Trophoblast cell (in vitro differentiated cells and primary cell): ENCODE data around the gene RASA1.
"Not testable (repeated sequence)": the region's sequence is repeated elsewhere in the genome, so short reads cannot be mapped to it uniquely, and the experiment has no call there.

ENCODE experiments used
- DNase-seq, 2 donors: peaks; one replicate each; pipeline ENCODE4 v3.0.0-alpha.2; 2016
- H2AFZ ChIP-seq: 2 replicates; pipeline ENCODE4 v1.6.1; 2013; ENCODE audit warnings: low read length, moderate library complexity, mild to moderate bottlenecking; ENCODE audit not compliant: insufficient read depth, poor library complexity
- H2AK5ac ChIP-seq: 2 replicates; pipeline ENCODE4 v1.6.1; 2013; ENCODE audit warnings: mild to moderate bottlenecking, low read length
- H2BK120ac ChIP-seq: 2 replicates; pipeline ENCODE4 v1.6.1; 2013; ENCODE audit warnings: low read length, mild to moderate bottlenecking, moderate library complexity; ENCODE audit not compliant: insufficient read depth, poor library complexity
- H2BK12ac ChIP-seq: 2 replicates; pipeline ENCODE4 v1.6.1; 2013; ENCODE audit warnings: mild to moderate bottlenecking, low read length, moderate library complexity
- H2BK5ac ChIP-seq: 2 replicates; pipeline ENCODE4 v1.6.1; 2013; ENCODE audit warnings: low read length, low read depth, moderate library complexity, mild to moderate bottlenecking; ENCODE audit not compliant: poor library complexity
- H3K14ac ChIP-seq: 2 replicates; pipeline ENCODE4 v1.6.1; 2013; ENCODE audit warnings: mild to moderate bottlenecking, low read length
- H3K18ac ChIP-seq: 2 replicates; pipeline ENCODE4 v1.6.1; 2013; ENCODE audit warnings: mild to moderate bottlenecking, low read length
- H3K23ac ChIP-seq: 2 replicates; pipeline ENCODE4 v1.6.1; 2013; ENCODE audit warnings: low read length
- H3K27ac ChIP-seq: 2 replicates; pipeline ENCODE4 v1.5.1; 2013; ENCODE audit warnings: low read depth, mild to moderate bottlenecking, inconsistent platforms, low read length, moderate library complexity
- H3K27me3 ChIP-seq: 2 replicates; pipeline ENCODE4 v1.6.1; 2013; ENCODE audit warnings: inconsistent platforms, mild to moderate bottlenecking, low read length, moderate library complexity; ENCODE audit not compliant: insufficient read depth
- H3K36me3 ChIP-seq, 2 experiments: 1 replicate in 1 of 2; 2 replicates in 1 of 2; pipeline ENCODE4 v1.6.1; 2013; ENCODE audit warnings: low read length in 2 of 2, mild to moderate bottlenecking in 2 of 2, moderate library complexity in 1 of 2; ENCODE audit not compliant: insufficient read depth in 2 of 2, control insufficient read depth in 1 of 2
- H3K4ac ChIP-seq: 2 replicates; pipeline ENCODE4 v1.6.1; 2013; ENCODE audit warnings: low read depth, mild to moderate bottlenecking, low read length, moderate library complexity
- H3K4me1 ChIP-seq, 2 experiments: 1 replicate in 1 of 2; 2 replicates in 1 of 2; pipeline ENCODE4 v1.6.1; 2013; ENCODE audit warnings: low read length in 2 of 2, mild to moderate bottlenecking in 2 of 2, moderate library complexity in 1 of 2; ENCODE audit not compliant: insufficient read depth in 2 of 2, control insufficient read depth in 1 of 2
- H3K4me2 ChIP-seq: 2 replicates; pipeline ENCODE4 v1.6.1; 2013; ENCODE audit warnings: inconsistent platforms, mild to moderate bottlenecking, low read length, moderate library complexity
- H3K4me3 ChIP-seq: 2 replicates; pipeline ENCODE4 v1.5.1; 2013; ENCODE audit warnings: mild to moderate bottlenecking, low read depth, low read length, inconsistent platforms
- H3K79me1 ChIP-seq: one replicate; pipeline ENCODE4 v1.6.1; 2013; ENCODE audit warnings: low read length
- H3K79me2 ChIP-seq: 2 replicates; pipeline ENCODE4 v1.6.1; 2013; ENCODE audit warnings: low read length, mild to moderate bottlenecking; ENCODE audit not compliant: control insufficient read depth, insufficient read depth, poor library complexity
- H3K9ac ChIP-seq: 2 replicates; pipeline ENCODE4 v1.6.1; 2013; ENCODE audit warnings: mild to moderate bottlenecking, low read length
- H3K9me3 ChIP-seq: 2 replicates; pipeline ENCODE4 v1.6.1; 2013; ENCODE audit warnings: low read depth, mild to moderate bottlenecking, control low read depth, inconsistent platforms, low read length; ENCODE audit not compliant: insufficient read depth
- H4K12ac ChIP-seq: 2 replicates; pipeline ENCODE4 v1.6.1; 2013; ENCODE audit warnings: low read depth, mild to moderate bottlenecking, low read length, moderate library complexity
- H4K8ac ChIP-seq: 2 replicates; pipeline ENCODE4 v1.6.1; 2013; ENCODE audit warnings: low read depth, mild to moderate bottlenecking, low read length, moderate library complexity
- H4K91ac ChIP-seq: one replicate; pipeline ENCODE4 v1.6.1; 2013; ENCODE audit warnings: low read depth, mild to moderate bottlenecking, low read length, moderate library complexity
- WGBS: extraction: QIAGEN DNeasy Blood & Tissue Kit; methylation state at CpG from one replicate; pipeline ENCODE4 v1.1.7; 2013; ENCODE audit warnings: missing lambda C conversion rate; ENCODE audit not compliant: insufficient read length, insufficient coverage; ENCODE audit errors: extremely low coverage; 5-methylcytosine and 5-hydroxymethylcytosine counted together

Gene RASA1

GRCh38 chr5:87268970-87269377, 1.3 kb downstream of the RASA1 start:
- H3K4me2 ChIP-seq = peak overlapping the region; percentile 89
- no peaks in the 10 kb centered on the region for H3K27me3 ChIP-seq
- H2AFZ ChIP-seq = no peak overlapping the region
- H3K79me2 ChIP-seq = peaks cover 19% of the 10 kb centered on the region
- peak overlapping the region; percentile 99 for H3K9ac ChIP-seq
- H3K14ac ChIP-seq = no peak overlapping the region
- H3K23ac ChIP-seq = no peak overlapping the region
- H3K4me3 ChIP-seq = peak overlapping the region; percentile 98
- H2BK12ac ChIP-seq = no peak overlapping the region
- peak overlapping the region; percentile 43 for H3K27ac ChIP-seq
- no peak overlapping the region for H2BK5ac ChIP-seq
- no peak overlapping the region for H4K91ac ChIP-seq
- no peak overlapping the region for H3K4ac ChIP-seq
- H3K9me3 ChIP-seq = peaks cover 3% of the 10 kb centered on the region
- H3K79me1 ChIP-seq = peaks cover 12% of the 10 kb centered on the region
- no peak for DNase-seq
- no peak overlapping the region for H3K18ac ChIP-seq
- no peak overlapping the region for H4K12ac ChIP-seq
- no peak overlapping the region for H2BK120ac ChIP-seq
- no peak overlapping the region for H2AK5ac ChIP-seq
- no CpG with 5 or more reads among the region's 4 CpGs for WGBS
- no peak overlapping the region for H4K8ac ChIP-seq
- no peaks in the 10 kb centered on the region for H3K4me1 ChIP-seq
- H3K36me3 ChIP-seq = peaks cover 0 to 11% of the 10 kb centered on the region in 2 experiments

- H4K91ac ChIP-seq, H2AFZ ChIP-seq, H3K4me2 ChIP-seq, H3K18ac ChIP-seq, H2BK120ac ChIP-seq, H3K23ac ChIP-seq, H2AK5ac ChIP-seq, H2BK5ac ChIP-seq, H3K4me1 ChIP-seq, H3K27ac ChIP-seq, H3K9me3 ChIP-seq, H3K14ac ChIP-seq, H3K27me3 ChIP-seq, H3K9ac ChIP-seq, H3K4me3 ChIP-seq, H2BK12ac ChIP-seq, DNase-seq, H4K12ac ChIP-seq, H4K8ac ChIP-seq: not testable (repeated sequence)
- no CpG with 5 or more reads among the region's 17 CpGs for WGBS
- peak overlapping the region; percentile 6 for H3K4ac ChIP-seq
- H3K36me3 ChIP-seq = peaks cover 2 to 12% of the 10 kb centered on the region in 2 experiments
- peaks cover 21% of the 10 kb centered on the region for H3K79me2 ChIP-seq
- H3K79me1 ChIP-seq = peaks cover 12% of the 10 kb centered on the region
Observed at GRCh38 chr5:87270888-87271287, 3.2 kb downstream of the RASA1 start.

GRCh38 chr5:87276655-87277054, 9.0 kb downstream of the RASA1 start:
- no peaks in the 10 kb centered on the region for H3K4me1 ChIP-seq
- H3K79me1 ChIP-seq = no peaks in the 10 kb centered on the region
- no peak overlapping the region for H2BK12ac ChIP-seq
- H4K12ac ChIP-seq = no peak overlapping the region
- H4K91ac ChIP-seq = no peak overlapping the region
- no peak overlapping the region for H2BK5ac ChIP-seq
- H2AK5ac ChIP-seq = no peak overlapping the region
- no peak overlapping the region for H3K18ac ChIP-seq
- no CpG with 5 or more reads among the region's 1 CpG for WGBS
- H2AFZ ChIP-seq = no peak overlapping the region
- no peak overlapping the region for H4K8ac ChIP-seq
- no peak for DNase-seq
- no peak overlapping the region for H3K27ac ChIP-seq
- no peak overlapping the region for H3K9ac ChIP-seq
- H3K79me2 ChIP-seq = peaks cover 10% of the 10 kb centered on the region
- no peak overlapping the region for H3K23ac ChIP-seq
- H3K4me3 ChIP-seq = no peak overlapping the region
- H3K4ac ChIP-seq = no peak overlapping the region
- H3K4me2 ChIP-seq = no peak overlapping the region
- H3K14ac ChIP-seq = no peak overlapping the region
- no peak overlapping the region for H2BK120ac ChIP-seq
- no peaks in the 10 kb centered on the region for H3K27me3 ChIP-seq
- peaks cover 7 to 15% of the 10 kb centered on the region in 2 experiments for H3K36me3 ChIP-seq
- H3K9me3 ChIP-seq = no peaks in the 10 kb centered on the region

GRCh38 chr5:87277279-87277835, 9.7 kb downstream of the RASA1 start:
- DNase-seq = peak in 1 of 2 donors; percentile 33
- Histone ChIP-seq H2BK120ac (no peak overlapping the region), H3K27ac (peak overlapping the region; percentile 10), H3K23ac (no peak overlapping the region), H3K27me3 (no peaks in the 10 kb centered on the region), H3K4me3 (no peak overlapping the region), H3K9me3 (no peaks in the 10 kb centered on the region), H4K8ac (no peak overlapping the region), H3K4ac (peak overlapping the region; percentile 52), H3K9ac (no peak overlapping the region), H3K18ac (no peak overlapping the region), H3K4me2 (no peak overlapping the region), H2AK5ac (no peak overlapping the region), H3K4me1 (no peaks in the 10 kb centered on the region), H4K12ac (no peak overlapping the region), H2BK12ac (no peak overlapping the region), H3K14ac (no peak overlapping the region), H3K79me1 (no peaks in the 10 kb centered on the region), H2BK5ac (no peak overlapping the region), H3K79me2 (peaks cover 8% of the 10 kb centered on the region), H4K91ac (no peak overlapping the region), H3K36me3 (peaks cover 7 to 12% of the 10 kb centered on the region in 2 experiments), H2AFZ (no peak overlapping the region)
- no CpG with 5 or more reads among the region's 2 CpGs for WGBS
